Ishikawa (cell line): ENCODE measurements around the gene MED13L.
A peak's percentile ranks its signal among the peaks of the same experiment; 100 is the strongest.

Source experiments
- CEBPB ChIP-seq: IDR thresholded peaks from 2 replicates; pipeline ENCODE4 v1.6.1; 2012
- CREB1 ChIP-seq: IDR thresholded peaks from 2 replicates; pipeline ENCODE4 v1.6.1; 2012; ENCODE audit warnings: low read depth
- EGR1 ChIP-seq: IDR thresholded peaks from 2 replicates; pipeline ENCODE4 v1.6.1; 2012
- EP300 ChIP-seq: IDR thresholded peaks from 2 replicates; pipeline ENCODE4 v1.6.1; 2012; ENCODE audit warnings: borderline replicate concordance
- FOXM1 ChIP-seq: IDR thresholded peaks from 2 replicates; pipeline ENCODE4 v1.6.1; 2012; ENCODE audit warnings: low read depth, borderline replicate concordance
- MAX ChIP-seq: IDR thresholded peaks from 2 replicates; pipeline ENCODE4 v1.6.1; 2012
- NFIC ChIP-seq: IDR thresholded peaks from 2 replicates; pipeline ENCODE4 v1.6.1; 2012
- RAD21 ChIP-seq: IDR thresholded peaks from 2 replicates; pipeline ENCODE4 v1.6.1; 2012; ENCODE audit warnings: low read depth
- REST ChIP-seq: IDR thresholded peaks from 2 replicates; pipeline ENCODE4 v1.6.1; 2012; ENCODE audit warnings: low read depth, mild to moderate bottlenecking
- TAF1 ChIP-seq: IDR thresholded peaks from 2 replicates; pipeline ENCODE4 v1.6.1; 2012; ENCODE audit warnings: low read depth, mild to moderate bottlenecking
- TCF12 ChIP-seq: IDR thresholded peaks from 2 replicates; pipeline ENCODE4 v1.6.1; 2012; ENCODE audit warnings: low read depth
- TEAD4 ChIP-seq: IDR thresholded peaks from 2 replicates; pipeline ENCODE4 v1.6.1; 2012
- USF1 ChIP-seq: IDR thresholded peaks from 2 replicates; pipeline ENCODE4 v1.6.1; 2012
- YY1 ChIP-seq: IDR thresholded peaks from 2 replicates; pipeline ENCODE4 v1.6.1; 2012; ENCODE audit warnings: low read depth
- ZBTB7A ChIP-seq: IDR thresholded peaks from 2 replicates; pipeline ENCODE4 v1.6.1; 2012; ENCODE audit warnings: low read depth

MED13L gene

GRCh38 chr12:116002890-116003536 is 274.5 kb downstream of the MED13L start:
- peak; percentile 32; the same call in 1 of the 2 replicates for TF ChIP-seq CEBPB
- no peak for TF ChIP-seq ZBTB7A

- no peak for TF ChIP-seq EGR1
- no peak for TF ChIP-seq CEBPB
- no peak for TF ChIP-seq RAD21
- TF ChIP-seq NFIC, result no peak
- TF ChIP-seq MAX, result no peak
- no peak for TF ChIP-seq EP300
- no peak for TF ChIP-seq FOXM1
- no peak for TF ChIP-seq CREB1
- no peak for TF ChIP-seq YY1
- no peak for TF ChIP-seq ZBTB7A
- TF ChIP-seq TCF12, result no peak
- TF ChIP-seq TAF1, result no peak
- no peak for TF ChIP-seq USF1
Measured at GRCh38 chr12:116000252-116000651, 277.2 kb downstream of the MED13L start.

- TF ChIP-seq EGR1, result no peak
- no peak for TF ChIP-seq EP300
- no peak for TF ChIP-seq TEAD4
- TF ChIP-seq CREB1, result no peak
- no peak for TF ChIP-seq CEBPB
- TF ChIP-seq ZBTB7A, result no peak
- no peak for TF ChIP-seq USF1
- TF ChIP-seq TAF1, result no peak
- TF ChIP-seq NFIC, result no peak
- TF ChIP-seq REST, result no peak
- no peak for TF ChIP-seq YY1
- no peak for TF ChIP-seq MAX
- no peak for TF ChIP-seq RAD21
- no peak for TF ChIP-seq TCF12
- TF ChIP-seq FOXM1, result no peak
Measured at GRCh38 chr12:115999582-115999981, 277.9 kb downstream of the MED13L start.

GRCh38 chr12:115998794-115999478 is 278.6 kb downstream of the MED13L start:
- no peak for TF ChIP-seq YY1
- TF ChIP-seq EP300, result no peak
- TF ChIP-seq FOXM1, result no peak
- TF ChIP-seq EGR1, result no peak
- no peak for TF ChIP-seq MAX
- no peak for TF ChIP-seq REST
- no peak for TF ChIP-seq RAD21
- no peak for TF ChIP-seq USF1
- no peak for TF ChIP-seq TCF12
- TF ChIP-seq NFIC, result no peak
- TF ChIP-seq CREB1, result no peak
- no peak for TF ChIP-seq CEBPB
- TF ChIP-seq TEAD4, result no peak

- TF ChIP-seq RAD21, result peak; percentile 60
- TF ChIP-seq ZBTB7A, result no peak
- no peak for TF ChIP-seq CEBPB
- TF ChIP-seq EP300, result no peak
- no peak for TF ChIP-seq YY1
- no peak for TF ChIP-seq TCF12
Measured at GRCh38 chr12:115998119-115998633, 279.3 kb downstream of the MED13L start.
